H9 (cell line): ENCODE results near the gene SLIT1. TPM values are rescaled to one million over a fixed set of nuclear protein-coding genes. Genes with fewer than 3 reads are reported as not detected.

Experiments
- DNase-seq: peaks from one replicate; pipeline ENCODE4 v3.0.0-alpha.2; 2017
- H2AFZ ChIP-seq: one replicate; pipeline ENCODE4 v1.6.1; 2013; ENCODE audit warnings: mild to moderate bottlenecking, low read length, control low read depth, moderate library complexity
- H2AK5ac ChIP-seq: 2 replicates; pipeline ENCODE4 v1.6.1; 2013; ENCODE audit warnings: low read length, control low read depth, mixed read lengths; ENCODE audit not compliant: insufficient read length
- H2BK120ac ChIP-seq: one replicate; pipeline ENCODE4 v1.6.1; 2013; ENCODE audit warnings: low read depth, mild to moderate bottlenecking, low read length, control low read depth, inconsistent platforms; ENCODE audit not compliant: poor library complexity, severe bottlenecking
- H2BK12ac ChIP-seq: 2 replicates; pipeline ENCODE4 v1.6.1; 2013; ENCODE audit warnings: low read length, control low read depth, mixed read lengths, low read depth; ENCODE audit not compliant: insufficient read length
- H2BK15ac ChIP-seq: 2 replicates; pipeline ENCODE4 v1.6.1; 2013; ENCODE audit warnings: low read depth, low read length, control low read depth
- H2BK20ac ChIP-seq: one replicate; pipeline ENCODE4 v1.6.1; 2013; ENCODE audit warnings: low read depth, mild to moderate bottlenecking, low read length, control low read depth, inconsistent platforms; ENCODE audit not compliant: poor library complexity, severe bottlenecking
- H2BK5ac ChIP-seq: 2 replicates; pipeline ENCODE4 v1.6.1; 2013; ENCODE audit warnings: low read length, control low read depth, mixed read lengths; ENCODE audit not compliant: insufficient read length
- H3K14ac ChIP-seq: 2 replicates; pipeline ENCODE4 v1.6.1; 2013; ENCODE audit warnings: low read length, control low read depth; ENCODE audit not compliant: insufficient read depth
- H3K18ac ChIP-seq: 2 replicates; pipeline ENCODE4 v1.6.1; 2013; ENCODE audit warnings: low read depth, mild to moderate bottlenecking, mixed read lengths, low read length, control low read depth; ENCODE audit not compliant: insufficient read length
- H3K23ac ChIP-seq: 2 replicates; pipeline ENCODE4 v1.6.1; 2013; ENCODE audit warnings: low read length, control low read depth, mixed read lengths, low read depth; ENCODE audit not compliant: insufficient read length
- H3K23me2 ChIP-seq: 2 replicates; pipeline ENCODE4 v1.6.1; 2013; ENCODE audit warnings: low read depth, mild to moderate bottlenecking, mixed read lengths, low read length, control low read depth; ENCODE audit not compliant: insufficient read length, poor library complexity, severe bottlenecking
- H3K27ac ChIP-seq: 2 replicates; pipeline ENCODE4 v1.5.1; 2013; ENCODE audit warnings: low read length, control low read depth, mixed read lengths, low read depth; ENCODE audit not compliant: insufficient read length
- H3K27me3 ChIP-seq: 2 replicates; pipeline ENCODE4 v1.6.1; 2013; ENCODE audit warnings: low read length, control low read depth, inconsistent platforms; ENCODE audit not compliant: insufficient read depth
- H3K4ac ChIP-seq: 2 replicates; pipeline ENCODE4 v1.6.1; 2013; ENCODE audit warnings: low read depth, mild to moderate bottlenecking, control low read depth, inconsistent platforms, low read length, moderate library complexity
- H3K4me1 ChIP-seq: 2 replicates; pipeline ENCODE4 v1.6.1; 2013; ENCODE audit warnings: low read length, control low read depth, inconsistent platforms; ENCODE audit not compliant: insufficient read depth
- H3K4me2 ChIP-seq: 2 replicates; pipeline ENCODE4 v1.6.1; 2013; ENCODE audit warnings: low read length, control low read depth, mixed read lengths; ENCODE audit not compliant: insufficient read length, insufficient read depth
- H3K56ac ChIP-seq: 2 replicates; pipeline ENCODE4 v1.6.1; 2013; ENCODE audit warnings: low read depth, mild to moderate bottlenecking, mixed read lengths, low read length, control low read depth; ENCODE audit not compliant: insufficient read length
- H3K79me1 ChIP-seq: 2 replicates; pipeline ENCODE4 v1.6.1; 2013; ENCODE audit warnings: low read depth, mild to moderate bottlenecking, moderate library complexity, low read length, control low read depth, inconsistent platforms; ENCODE audit not compliant: insufficient read depth, poor library complexity, severe bottlenecking
- H3K79me2 ChIP-seq: 2 replicates; pipeline ENCODE4 v1.6.1; 2013; ENCODE audit warnings: low read length, control low read depth, inconsistent platforms; ENCODE audit not compliant: insufficient read depth
- H3K9ac ChIP-seq: 2 replicates; pipeline ENCODE4 v1.6.1; 2013; ENCODE audit warnings: low read length, control low read depth, mixed read lengths; ENCODE audit not compliant: insufficient read length; ENCODE audit errors: extremely low read depth
- H3K9me3 ChIP-seq: one replicate; pipeline ENCODE4 v1.6.1; 2013; ENCODE audit warnings: low read depth, low read length, inconsistent platforms; ENCODE audit not compliant: control insufficient read depth
- H3T11ph ChIP-seq: one replicate; pipeline ENCODE4 v1.6.1; 2013; ENCODE audit warnings: mild to moderate bottlenecking, low read length, control low read depth, inconsistent platforms
- H4K20me1 ChIP-seq: one replicate; pipeline ENCODE4 v1.6.1; 2013; ENCODE audit not compliant: control insufficient read depth, insufficient read length, insufficient read depth
- H4K5ac ChIP-seq: 2 replicates; pipeline ENCODE4 v1.6.1; 2013; ENCODE audit warnings: low read depth, mild to moderate bottlenecking, mixed read lengths, low read length, control low read depth; ENCODE audit not compliant: insufficient read length
- H4K8ac ChIP-seq: replicated peaks from 2 replicates; pipeline ENCODE4 v1.6.1; 2013; ENCODE audit warnings: low read length, control low read depth, mixed read lengths, low read depth; ENCODE audit not compliant: insufficient read length
- H4K91ac ChIP-seq: 2 replicates; pipeline ENCODE4 v1.6.1; 2013; ENCODE audit warnings: low read depth, mild to moderate bottlenecking, moderate library complexity, mixed read lengths, low read length, control low read depth; ENCODE audit not compliant: insufficient read length
- H3K27ac Mint-ChIP-seq, 3 experiments: 2 replicates in 2 of 3; 3 replicates in 1 of 3; pipeline ENCODE4 v1.8.0; 2020 to 2021; ENCODE audit warnings: mixed read lengths in 3 of 3, mild to moderate bottlenecking in 1 of 3, moderate library complexity in 1 of 3
- H3K27me3 Mint-ChIP-seq: 2 replicates; pipeline ENCODE4 v1.8.0; 2021; ENCODE audit warnings: low read depth, mild to moderate bottlenecking, moderate library complexity, mixed read lengths
- H3K36me3 Mint-ChIP-seq, 3 experiments: 2 replicates in 2 of 3; 3 replicates in 1 of 3; pipeline ENCODE4 v1.8.0; 2020 to 2021; ENCODE audit warnings: low read depth in 3 of 3, mixed read lengths in 3 of 3; ENCODE audit not compliant: insufficient read depth in 1 of 3
- H3K4me1 Mint-ChIP-seq, 2 experiments: 2 replicates each; pipeline ENCODE4 v1.8.0; 2020; ENCODE audit warnings: mixed read lengths in 2 of 2
- H3K4me3 Mint-ChIP-seq, 2 experiments: 2 replicates in 1 of 2; 3 replicates in 1 of 2; pipeline ENCODE4 v1.8.0; 2020 to 2021; ENCODE audit warnings: mild to moderate bottlenecking in 2 of 2, mixed read lengths in 2 of 2, moderate library complexity in 1 of 2
- H3K9me3 Mint-ChIP-seq, 2 experiments: 2 replicates in 1 of 2; 3 replicates in 1 of 2; pipeline ENCODE4 v1.8.0; 2020; ENCODE audit warnings: mild to moderate bottlenecking in 2 of 2, mixed read lengths in 2 of 2, moderate library complexity in 1 of 2
- CTCF ChIP-seq: fragments of 200-600 bp; sonication (generic); conservative IDR thresholded peaks from 3 replicates; pipeline ENCODE4 v1.8.0; 2021; ENCODE audit warnings: antibody characterized with exemption, mild to moderate bottlenecking
- WGBS: extraction: QIAGEN DNeasy Blood & Tissue Kit; methylation state at CpG from one replicate; pipeline ENCODE4 v1.1.7; 2013; ENCODE audit warnings: missing lambda C conversion rate, low lambda C conversion rate, mixed read lengths; ENCODE audit not compliant: insufficient read length; ENCODE audit errors: extremely low coverage; 5-methylcytosine and 5-hydroxymethylcytosine counted together
- total RNA-seq: library from RNA; stranded (reverse); gene quantifications from 2 replicates; pipeline ENCODE4 v1.2.1, GENCODE V29; 2021

Gene SLIT1
- total RNA-seq, 1 experiment from 2014 or later, result 0.57 TPM

- Histone ChIP-seq H2BK15ac (no peak overlapping the region), H3K9me3 (no peaks in the 10 kb centered on the region), H3K4me2 (no peak overlapping the region), H3K56ac (no peak overlapping the region), H2AK5ac (no peak overlapping the region), H2AFZ (no peak overlapping the region), H3K27me3 (no peaks in the 10 kb centered on the region), H3K79me2 (no peaks in the 10 kb centered on the region), H4K5ac (no peak overlapping the region), H3T11ph (no peak overlapping the region), H2BK12ac (no peak overlapping the region), H2BK5ac (no peak overlapping the region), H4K20me1 (no peaks in the 10 kb centered on the region), H3K9ac (no peak overlapping the region), H3K14ac (no peak overlapping the region), H4K8ac (no peak overlapping the region), H2BK20ac (no peak overlapping the region), H3K79me1 (no peaks in the 10 kb centered on the region), H3K23me2 (no peaks in the 10 kb centered on the region), H4K91ac (no peak overlapping the region), H3K23ac (no peak overlapping the region), H2BK120ac (no peak overlapping the region), H3K4me1 (no peaks in the 10 kb centered on the region), H3K4ac (no peak overlapping the region), H3K27ac (no peak overlapping the region), H3K18ac (no peak overlapping the region)
- DNase-seq, result no peak
- WGBS, result no CpG with 5 or more reads among the region's 16 CpGs
- Mint-ChIP-seq H3K4me3 (no peak overlapping the region), H3K27ac (peak overlapping the region in 1 of 3 experiments; percentile 10; a peak in 1 of 7 replicates), H3K27me3 (peaks cover 20% of the 10 kb centered on the region), H3K36me3 (no peaks in the 10 kb centered on the region), H3K9me3 (no peaks in the 10 kb centered on the region), H3K4me1 (peaks cover 20 to 22% of the 10 kb centered on the region in 2 experiments)
- TF ChIP-seq CTCF, result no peak
Measured at GRCh38 chr10:97039538-97040247, 146.1 kb downstream of the SLIT1 start.
